Measurements from ENCODE around the gene CACNG8.
"Not testable (repeated sequence)": the region's sequence is repeated elsewhere in the genome, so short reads cannot be mapped to it uniquely, and the experiment has no call there.

The CACNG8 gene

DNA sequence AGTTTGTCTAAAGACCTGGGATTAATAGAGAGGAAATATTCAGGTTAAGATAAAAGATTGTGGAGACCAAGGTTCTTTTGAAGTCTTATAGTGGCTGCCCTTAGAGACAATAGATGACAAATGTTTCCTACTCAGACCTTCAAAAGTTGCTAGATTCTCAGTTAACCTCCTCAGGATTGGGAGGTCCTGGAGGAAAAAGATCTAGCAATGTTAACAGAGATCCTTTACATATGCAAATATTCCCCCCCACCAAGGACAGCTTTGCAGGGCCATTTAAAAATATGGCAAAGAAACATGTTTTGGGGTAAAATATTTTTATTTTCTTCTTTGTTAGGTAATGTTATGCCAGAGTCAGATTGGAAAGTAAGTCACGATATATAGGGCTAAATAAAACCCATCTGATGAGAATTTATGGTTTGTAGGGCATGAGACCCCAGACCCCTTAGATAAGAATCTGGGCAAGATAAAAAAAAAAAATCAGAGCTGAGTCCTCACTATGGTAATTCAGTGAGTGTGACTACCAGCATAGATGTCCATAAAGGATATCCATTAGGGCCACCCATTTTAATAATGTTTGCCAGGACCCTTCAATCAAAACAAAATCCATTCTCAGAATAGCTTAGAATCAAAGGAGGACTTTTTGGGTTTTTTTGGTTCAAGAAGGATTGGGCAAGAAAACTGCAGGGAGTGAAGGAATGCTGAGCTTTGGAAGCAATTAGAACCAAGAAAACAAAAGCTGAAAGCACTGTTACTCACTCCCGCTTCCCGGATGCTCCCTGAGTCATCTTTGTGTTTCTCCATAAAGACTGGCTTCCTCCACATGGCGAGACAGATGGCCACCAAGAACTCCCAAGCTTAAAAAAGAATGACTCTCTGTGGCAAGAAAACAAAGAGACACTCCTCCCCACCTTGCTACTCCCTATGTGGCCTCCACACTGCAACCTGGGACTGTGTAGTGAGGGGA lies 72.8 kb downstream of the CACNG8 start:
- DNase-seq (ENCODE audit: low read depth in 2 of 2) = peak; percentile 82 to 84

DNA sequence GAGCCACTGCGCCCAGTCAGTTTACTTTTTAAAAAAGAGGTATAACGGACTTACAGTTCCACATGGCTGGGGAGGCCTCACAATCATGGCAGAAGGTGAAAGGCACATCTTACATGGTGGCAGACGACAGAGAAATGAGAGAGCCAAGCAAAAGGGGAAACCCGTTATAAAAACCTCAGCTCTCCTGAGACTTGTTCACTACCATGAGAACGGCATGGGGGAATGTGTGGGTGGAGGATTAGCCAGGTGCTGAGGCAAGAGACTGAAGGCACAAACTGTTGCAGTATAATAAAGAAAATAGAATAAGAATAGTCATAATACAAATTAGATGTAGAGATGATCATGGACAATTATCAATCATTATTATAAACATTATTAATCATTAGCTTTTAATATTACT lies 73.8 kb downstream of the CACNG8 start:
- DNase-seq (ENCODE audit: low read depth in 2 of 2) = not testable (repeated sequence)

Measured in fibroblast of skin of left quadriceps (primary cell).